HG02678 (cell line): Measurements from ENCODE around the gene GPR171.
A peak's percentile ranks its signal among the peaks of the same experiment; 100 is the strongest.

Experiments
- ATAC-seq: cut with Tn5 transposase; IDR thresholded peaks from one replicate; pipeline ENCODE4 v1.9.1; 2021; ENCODE audit warnings: mild to moderate bottlenecking, moderate library complexity; ENCODE audit not compliant: unreplicated experiment

Gene GPR171

GRCh38 chr3:151214459-151214858, 11.4 kb upstream of the GPR171 start:
- no peak for ATAC-seq

DNA sequence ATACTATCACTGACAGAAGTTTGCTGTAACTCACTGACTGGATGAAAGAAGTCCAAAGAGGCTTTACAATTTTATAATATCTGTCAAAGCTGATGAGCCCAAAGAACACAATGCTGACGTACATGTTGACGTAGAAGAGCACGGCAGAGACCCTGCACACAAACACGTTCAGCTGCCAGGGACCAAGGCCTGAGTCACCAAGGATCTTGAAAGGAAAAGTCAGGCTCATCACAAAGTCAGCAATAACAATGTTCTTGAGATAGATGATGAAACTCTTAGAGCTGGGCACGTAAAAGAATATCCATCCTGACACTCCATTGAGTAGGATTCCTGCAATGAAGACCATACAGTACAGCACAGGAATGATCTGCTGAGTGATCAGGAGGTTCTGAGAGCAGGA, 10.9 kb upstream of the GPR171 start:
- ATAC-seq = no peak

DNA sequence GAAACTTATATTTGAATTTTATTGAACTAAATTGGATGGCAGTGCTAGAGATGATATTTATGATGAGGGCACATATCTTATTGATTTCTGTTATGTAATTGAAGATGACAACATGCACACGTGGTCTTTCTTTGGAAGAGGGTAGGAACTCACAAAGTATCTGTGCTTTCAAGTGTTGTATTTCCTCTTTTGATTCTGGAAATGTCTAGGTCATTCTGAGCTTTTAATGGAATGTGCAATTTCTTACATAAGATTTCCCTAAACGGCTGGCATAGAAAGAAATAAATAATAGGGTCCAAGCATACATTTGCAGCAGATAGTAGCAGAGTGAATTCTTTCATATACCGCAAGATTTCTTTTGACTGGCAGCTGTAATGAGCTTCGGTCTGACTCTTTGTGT, 10.1 kb upstream of the GPR171 start:
- ATAC-seq = no peak

- peak; percentile 85 for ATAC-seq
Measured at GRCh38 chr3:151210676-151211381, 7.8 kb upstream of the GPR171 start.

DNA sequence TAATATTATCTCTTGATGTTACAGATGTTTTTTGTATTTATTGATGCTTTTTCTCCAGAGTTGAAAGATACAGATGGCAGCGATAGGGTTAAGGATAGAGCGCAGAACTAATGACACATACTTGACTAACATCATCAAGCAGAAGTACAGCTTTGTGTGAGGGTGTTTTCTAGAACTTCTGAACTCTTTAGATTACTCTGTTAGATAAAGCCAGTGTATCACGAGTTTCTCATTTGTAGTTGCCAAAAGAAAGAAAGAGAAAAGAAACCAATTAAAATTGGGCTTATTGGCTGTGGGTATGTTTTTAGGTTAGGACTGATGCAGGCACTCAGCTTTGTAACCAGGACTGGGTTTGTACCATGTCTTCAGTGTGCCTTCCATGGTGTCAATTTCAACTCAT, 6.6 kb upstream of the GPR171 start:
- ATAC-seq = no peak

GRCh38 chr3:151206201-151206600, 3.2 kb upstream of the GPR171 start:
- no peak for ATAC-seq

GRCh38 chr3:151205482-151205881, 2.5 kb upstream of the GPR171 start:
- ATAC-seq = no peak

GRCh38 chr3:151204530-151205402, 1.8 kb upstream of the GPR171 start:
- no peak for ATAC-seq

DNA sequence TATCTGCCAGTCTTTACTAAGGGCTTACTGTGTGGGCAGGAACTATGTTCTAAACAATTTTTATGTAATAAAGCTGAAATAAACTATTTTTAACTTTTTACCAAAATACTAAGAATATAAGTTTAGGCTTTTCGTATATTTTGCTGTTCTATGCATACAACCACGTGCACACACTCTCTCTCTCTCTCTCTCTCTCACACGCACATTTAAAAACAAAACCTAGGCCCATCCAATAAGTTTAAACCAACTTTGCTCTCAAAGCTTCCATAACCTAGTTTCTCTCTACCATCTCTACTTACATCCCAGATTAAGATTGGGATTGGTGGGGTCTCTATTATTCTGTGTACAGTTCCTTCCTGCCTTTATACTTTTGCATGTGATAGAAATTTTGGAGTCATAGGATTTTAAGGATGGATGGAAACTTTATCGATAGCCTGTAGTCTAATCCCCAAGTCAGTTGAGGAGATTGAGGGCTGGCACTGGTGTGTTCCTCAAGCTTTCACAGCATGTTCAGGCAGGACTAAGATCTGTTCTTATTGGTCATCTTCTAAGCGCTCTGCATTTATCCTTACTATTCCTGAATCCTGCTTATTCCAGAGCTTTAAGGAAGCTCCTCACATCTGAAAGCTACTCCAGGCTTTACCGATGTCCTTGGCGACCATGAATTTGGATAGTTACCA, 1.8 kb downstream of the GPR171 start:
- no peak for ATAC-seq

DNA sequence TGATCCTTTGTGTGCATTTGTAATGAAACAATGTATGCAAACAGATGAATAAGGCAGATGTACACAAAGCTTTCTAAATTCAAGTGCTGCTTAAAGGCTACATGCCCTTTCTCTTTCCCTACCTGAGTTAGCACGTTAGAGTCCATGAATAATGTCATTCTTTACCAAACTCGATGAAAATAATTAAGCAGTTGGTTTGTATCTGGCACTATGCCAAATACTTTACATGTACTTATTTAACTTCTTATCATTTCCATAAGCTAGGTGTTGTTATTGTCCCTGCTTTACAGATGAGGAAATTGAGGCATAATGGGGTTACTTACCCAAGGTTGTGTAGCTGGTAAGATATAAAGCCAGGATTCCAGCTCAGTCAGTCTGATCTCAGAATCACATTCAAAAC, 2.4 kb downstream of the GPR171 start:
- no peak for ATAC-seq

DNA sequence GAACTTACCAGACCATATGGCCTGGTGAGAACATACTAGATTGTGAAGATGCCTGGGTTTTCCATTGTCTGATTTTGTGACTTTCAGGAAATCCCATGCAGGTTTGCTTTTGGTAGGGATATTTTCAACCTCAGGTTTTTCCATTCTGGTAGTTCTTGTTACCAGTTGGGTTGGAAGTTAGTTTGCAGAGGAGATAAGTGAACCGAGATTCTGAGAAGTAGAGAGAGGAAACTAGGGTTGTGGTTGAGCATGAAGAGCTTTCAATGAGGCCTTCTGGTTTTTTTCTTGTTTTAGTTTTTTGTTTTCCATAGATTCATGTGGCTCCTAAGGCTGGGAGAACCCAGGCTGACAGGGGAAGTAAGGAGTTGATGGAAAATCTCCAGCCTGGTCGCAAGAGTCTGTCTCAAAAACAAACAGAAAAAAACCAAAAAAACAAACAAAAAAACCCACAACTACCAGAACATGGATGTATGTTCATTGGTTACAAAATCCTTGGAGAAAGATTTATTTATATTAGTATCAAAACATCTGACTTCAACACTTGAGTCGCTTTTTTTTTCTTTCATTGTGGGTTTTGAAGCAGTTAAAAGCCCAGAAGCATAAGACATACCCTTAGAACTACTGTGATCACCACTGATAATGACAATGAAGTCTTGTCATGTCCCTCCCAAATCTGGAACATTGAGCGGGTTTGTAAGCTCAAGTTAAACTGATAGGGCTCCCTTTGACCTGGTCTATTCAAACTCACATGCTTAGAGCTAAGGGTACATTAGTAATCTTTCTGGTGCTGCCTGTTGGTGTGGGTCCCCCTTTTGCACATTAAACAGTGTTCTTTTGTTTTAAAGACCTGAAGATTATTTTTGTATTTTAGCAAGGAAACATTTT, 3.2 kb downstream of the GPR171 start:
- no peak for ATAC-seq

DNA sequence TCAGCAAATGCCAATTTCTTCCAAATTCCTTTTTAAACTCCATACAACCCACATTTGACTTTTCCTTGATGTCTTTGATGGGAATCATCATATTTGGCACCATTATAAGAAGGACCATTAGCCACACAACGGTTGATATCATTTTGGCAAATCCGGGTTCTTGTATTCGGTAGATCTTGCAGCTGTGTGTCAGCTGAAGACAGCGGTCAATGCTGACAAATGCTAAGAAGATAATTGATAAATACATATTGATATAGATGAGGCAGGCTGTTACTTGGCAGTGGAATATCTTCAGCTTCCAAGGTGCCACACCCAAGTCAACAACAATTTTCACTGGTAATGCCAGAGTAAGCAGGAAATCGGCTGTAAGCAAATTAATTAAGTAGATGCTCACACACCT, 4.2 kb downstream of the GPR171 start:
- no peak for ATAC-seq

DNA sequence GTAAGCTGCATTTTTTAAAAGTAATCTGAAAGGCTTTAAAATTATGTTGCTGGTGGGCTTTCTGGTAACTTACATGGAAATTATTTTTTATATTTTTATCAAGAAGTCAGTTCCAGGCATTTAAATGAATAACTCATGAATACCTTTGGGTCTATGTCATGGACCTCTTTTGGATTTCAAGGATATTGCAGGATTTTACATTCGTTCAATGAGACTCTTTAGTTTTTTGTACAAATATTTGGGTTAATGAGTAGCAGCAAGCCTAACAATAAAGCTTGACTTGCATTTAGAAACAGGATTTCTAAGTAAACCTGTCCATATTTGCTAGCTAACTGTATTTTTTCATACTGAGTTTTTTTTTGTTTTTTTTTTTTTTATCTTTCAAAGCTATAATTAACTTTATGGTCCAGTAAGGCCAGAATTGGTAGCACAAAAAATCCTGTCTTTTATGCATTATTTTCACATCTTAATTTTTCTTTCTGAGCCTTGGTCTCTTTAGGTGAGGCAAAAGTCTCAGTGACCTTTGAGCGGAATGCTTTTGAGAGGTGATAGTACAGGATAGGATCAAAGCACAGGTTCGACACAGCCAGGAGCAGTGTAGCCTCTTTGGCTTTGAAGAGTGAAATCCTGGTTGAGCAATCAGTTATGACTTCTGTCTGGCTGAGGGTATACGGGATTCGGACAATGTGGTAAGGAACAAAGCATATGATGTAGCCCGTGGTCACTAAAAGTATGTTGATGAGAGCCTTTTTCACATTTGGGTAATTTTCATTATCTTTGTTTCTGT, 4.8 kb downstream of the GPR171 start:
- ATAC-seq = no peak

DNA sequence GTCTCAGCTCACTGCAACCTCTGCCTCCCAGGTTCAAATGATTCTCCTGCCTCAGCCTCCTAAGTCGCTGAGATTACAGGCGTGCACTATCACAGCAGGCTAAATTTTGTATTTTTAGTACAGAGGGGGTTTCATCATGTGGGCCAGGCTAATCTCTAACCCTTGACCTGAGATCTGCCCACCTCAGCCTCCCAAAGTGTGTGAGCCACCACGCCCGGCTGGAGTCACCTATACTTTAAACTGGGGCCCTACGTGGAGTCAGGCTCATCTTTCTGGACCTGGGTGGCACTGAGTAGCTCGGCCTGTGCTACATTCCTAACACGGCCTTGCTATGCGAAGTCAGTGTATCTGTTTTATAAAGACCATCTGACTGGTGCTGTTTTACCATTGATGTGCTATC, 5.8 kb downstream of the GPR171 start:
- no peak for ATAC-seq

DNA sequence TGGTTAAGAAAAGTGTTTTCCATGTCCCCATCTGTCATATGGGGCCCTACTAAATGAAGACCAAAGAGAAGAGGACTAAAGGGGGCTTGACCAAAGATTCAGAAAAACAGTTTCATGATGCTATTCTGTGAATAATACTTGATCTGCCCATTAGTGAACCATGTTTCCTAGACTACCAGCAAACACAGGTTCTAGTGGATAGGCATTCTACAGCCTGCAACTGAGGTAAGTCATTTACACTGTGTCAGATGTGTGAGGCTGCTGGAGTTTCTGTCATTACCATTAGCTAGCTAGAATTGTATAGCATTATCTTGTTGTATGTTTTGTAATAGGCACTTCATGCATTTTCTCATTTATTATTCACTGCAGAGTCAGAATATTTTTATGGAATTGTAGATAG, 6.6 kb downstream of the GPR171 start:
- ATAC-seq = no peak

DNA sequence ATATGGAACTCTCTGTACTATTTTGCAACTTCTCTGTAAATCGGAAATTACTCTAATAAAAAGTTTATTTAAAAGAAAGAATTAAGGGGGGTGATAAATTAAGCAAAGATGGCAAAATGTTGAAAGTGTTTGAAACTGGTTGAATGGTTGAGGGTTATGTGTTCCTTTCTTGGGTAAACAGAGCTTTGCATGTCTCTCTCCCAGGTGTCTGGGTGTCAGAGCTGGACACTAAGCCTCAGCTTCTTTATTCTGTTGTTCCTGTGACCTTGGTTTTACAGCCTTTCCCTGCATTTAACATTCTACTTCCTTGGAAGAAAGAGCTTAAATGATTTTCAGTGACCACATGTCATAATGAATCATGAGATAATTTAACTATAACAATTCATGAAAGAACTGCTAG, 7.2 kb downstream of the GPR171 start:
- ATAC-seq = no peak

DNA sequence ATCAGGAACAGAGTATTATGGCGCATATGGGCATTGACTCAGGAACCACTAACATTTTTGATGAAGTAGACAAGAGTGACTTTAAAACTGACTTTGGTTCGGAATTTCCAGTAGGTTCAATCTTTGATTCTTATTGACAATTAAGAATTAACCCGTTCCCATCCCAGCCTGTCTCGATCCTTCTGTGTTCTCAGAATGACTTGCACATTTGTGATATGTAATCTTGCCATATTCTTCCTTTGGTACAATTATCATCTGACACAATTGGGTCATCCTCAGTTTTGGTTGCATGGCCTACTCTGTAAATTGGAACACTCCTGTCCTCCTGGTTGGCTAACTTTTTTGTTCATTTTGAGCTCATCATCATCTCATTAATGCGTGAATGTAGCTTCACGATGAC, 10.5 kb downstream of the GPR171 start:
- no peak for ATAC-seq

- ATAC-seq = no peak
Measured at GRCh38 chr3:151191095-151191494, 11.9 kb downstream of the GPR171 start.

GRCh38 chr3:151183265-151183671, 19.7 kb downstream of the GPR171 start:
- no peak for ATAC-seq
